Activated CD8-positive, alpha-beta memory T cell treated with anti-CD3 and anti-CD28 coated beads for 24 hours (primary cell): ENCODE data around the gene SPEM1.
A peak's percentile ranks its signal among the peaks of the same experiment; 100 is the strongest.

Source experiments
- DNase-seq: peaks from one replicate; pipeline ENCODE4 v3.0.0-alpha.2; 2020

The SPEM1 gene

GRCh38 chr17:7403043-7403726 is 16.9 kb upstream of the SPEM1 start:
- DNase-seq: peak; percentile 73

DNA sequence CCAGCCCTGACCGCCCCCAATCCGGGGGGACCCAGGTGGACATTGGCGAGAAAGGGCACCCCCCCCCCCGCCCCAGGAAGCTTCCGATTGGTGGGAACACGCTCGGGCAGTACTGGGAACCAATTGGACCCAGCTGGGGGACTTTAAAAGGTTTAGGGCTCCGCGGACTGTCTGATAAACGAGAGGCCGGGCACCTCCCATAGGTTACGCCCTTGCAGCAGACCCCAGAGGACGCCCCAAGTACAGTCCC is 16.5 kb upstream of the SPEM1 start:
- DNase-seq: no peak

DNA sequence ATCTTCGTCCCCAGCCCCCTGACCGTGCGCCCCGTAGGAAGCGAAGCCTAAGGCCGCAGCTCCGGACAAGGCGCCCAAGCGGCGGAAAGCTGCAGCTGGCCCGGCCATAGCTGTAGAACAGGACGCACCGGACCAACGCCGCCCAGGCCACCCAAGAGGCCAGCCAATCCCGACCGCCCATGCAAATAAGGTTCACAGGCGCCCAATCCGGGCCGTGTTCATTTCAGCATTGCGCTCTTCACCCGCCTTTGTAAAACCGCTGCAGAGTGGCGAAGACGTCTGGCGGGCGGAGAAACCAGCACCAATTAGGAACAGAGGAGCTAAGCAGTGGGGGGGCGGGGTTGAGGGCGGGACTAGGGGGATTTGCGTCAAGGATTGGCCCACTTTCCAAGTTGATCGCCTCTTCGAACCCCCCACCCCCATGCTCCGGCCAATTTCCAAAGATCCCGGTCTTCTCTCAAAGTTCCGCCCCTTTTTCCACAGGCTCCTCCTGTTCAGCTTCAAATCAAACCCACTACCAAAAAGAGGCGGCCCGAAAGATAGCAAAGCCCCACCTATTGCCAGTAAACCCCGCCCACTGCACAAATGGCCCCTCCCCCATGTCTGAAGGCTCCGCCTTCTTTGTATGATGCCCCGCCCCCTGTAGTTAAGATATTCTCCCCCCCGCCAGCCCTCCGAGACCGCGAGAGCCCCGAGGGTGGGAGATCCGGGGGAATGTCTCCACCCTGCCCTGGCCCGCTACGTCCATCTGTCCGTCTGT is 16.0 kb upstream of the SPEM1 start, which contains the start of gene TMEM256:
TMEM256 (minus strand) TSS at position 121 of the 760 bp plus-strand sequence; CDS start at position 108, 13 bp downstream.
- DNase-seq: peak; percentile 96

- DNase-seq: no peak
Measured at GRCh38 chr17:7404737-7405349, 15.3 kb upstream of the SPEM1 start.

- no peak for DNase-seq
Measured at GRCh38 chr17:7405350-7406234, 14.5 kb upstream of the SPEM1 start.

GRCh38 chr17:7406235-7406825 is 13.8 kb upstream of the SPEM1 start:
- DNase-seq: no peak

GRCh38 chr17:7407082-7407481 is 13.0 kb upstream of the SPEM1 start:
- no peak for DNase-seq

- DNase-seq: no peak
Measured at GRCh38 chr17:7407485-7408251, 12.5 kb upstream of the SPEM1 start, which contains the start of gene NLGN2. Gene NLGN2, plus strand, starts transcription at chr17:7407845. Its CDS starts 411 bp downstream, at chr17:7408256.

- DNase-seq: peak; percentile 72
Measured at GRCh38 chr17:7408252-7408727, 11.8 kb upstream of the SPEM1 start.

DNA sequence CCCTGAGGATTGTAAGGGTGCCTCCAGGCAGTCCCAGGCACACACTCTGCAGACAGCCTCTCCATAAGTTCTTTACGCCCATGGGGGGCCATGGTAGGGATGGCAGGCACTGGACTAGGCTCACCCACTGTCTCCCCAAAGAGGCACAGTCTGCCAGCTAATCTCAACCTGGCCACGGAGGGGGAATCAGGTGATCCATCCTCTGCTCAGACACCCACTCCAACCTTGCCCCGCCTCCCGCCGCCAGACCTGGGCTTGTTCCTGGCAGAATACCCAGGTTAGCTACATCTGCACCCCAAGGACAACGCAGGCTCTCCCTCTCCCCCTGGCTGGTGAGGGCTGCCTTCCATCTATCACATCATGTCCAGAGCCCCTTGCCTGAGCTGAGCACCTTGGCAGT is 11.3 kb upstream of the SPEM1 start:
- DNase-seq: no peak

DNA sequence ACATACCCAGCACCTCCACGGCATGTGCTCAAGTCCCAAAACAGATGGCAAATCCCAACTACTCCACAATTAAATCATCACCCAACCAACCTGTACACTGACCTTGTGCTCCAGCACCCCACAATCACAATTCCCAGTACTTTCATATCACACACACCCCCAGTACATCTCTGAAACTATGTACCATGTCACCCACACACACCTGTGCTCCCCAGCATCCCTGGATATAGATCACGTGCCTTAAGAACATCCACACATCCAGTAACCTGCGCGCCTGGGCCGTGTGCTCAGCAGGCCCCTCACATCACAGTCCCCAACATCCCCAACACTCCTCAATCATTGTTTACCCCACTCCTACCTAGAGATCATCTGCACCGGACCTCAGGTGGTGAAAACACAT is 10.4 kb upstream of the SPEM1 start:
- DNase-seq: no peak

GRCh38 chr17:7410634-7411426 is 9.3 kb upstream of the SPEM1 start:
- DNase-seq: no peak

GRCh38 chr17:7411427-7411750 is 8.7 kb upstream of the SPEM1 start:
- no peak for DNase-seq

GRCh38 chr17:7413346-7413985 is 6.7 kb upstream of the SPEM1 start:
- no peak for DNase-seq

- no peak for DNase-seq
Measured at GRCh38 chr17:7414837-7415236, 5.3 kb upstream of the SPEM1 start.

DNA sequence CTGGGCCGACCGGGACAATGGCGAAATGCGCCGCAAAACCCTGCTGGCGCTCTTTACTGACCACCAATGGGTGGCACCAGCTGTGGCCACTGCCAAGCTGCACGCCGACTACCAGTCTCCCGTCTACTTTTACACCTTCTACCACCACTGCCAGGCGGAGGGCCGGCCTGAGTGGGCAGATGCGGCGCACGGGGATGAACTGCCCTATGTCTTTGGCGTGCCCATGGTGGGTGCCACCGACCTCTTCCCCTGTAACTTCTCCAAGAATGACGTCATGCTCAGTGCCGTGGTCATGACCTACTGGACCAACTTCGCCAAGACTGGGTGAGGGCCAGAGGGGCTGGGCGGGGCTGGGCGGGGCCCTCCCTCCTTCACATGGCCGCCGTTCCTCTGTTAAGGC is 4.3 kb upstream of the SPEM1 start:
- no peak for DNase-seq

DNA sequence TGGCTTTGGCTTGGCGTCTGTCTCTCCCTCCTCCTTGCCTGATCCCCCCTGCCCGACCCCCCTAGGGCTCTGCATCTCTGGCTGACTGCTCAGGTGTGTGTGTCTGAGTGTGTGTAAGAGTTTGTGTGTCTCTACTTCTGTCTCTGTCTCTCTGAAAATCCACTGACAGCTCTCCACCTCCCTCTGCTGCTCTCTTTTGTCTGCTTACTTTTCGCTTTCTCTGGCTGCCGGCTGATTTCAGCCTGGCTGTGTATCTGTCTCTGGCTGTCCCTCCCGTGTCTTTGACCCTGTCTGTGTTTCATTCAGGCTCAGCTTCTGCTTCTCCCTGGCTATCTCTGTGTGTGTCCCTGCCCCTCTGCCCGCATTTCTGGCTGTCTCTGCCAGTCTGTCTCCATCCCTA is 3.8 kb upstream of the SPEM1 start:
- no peak for DNase-seq

DNA sequence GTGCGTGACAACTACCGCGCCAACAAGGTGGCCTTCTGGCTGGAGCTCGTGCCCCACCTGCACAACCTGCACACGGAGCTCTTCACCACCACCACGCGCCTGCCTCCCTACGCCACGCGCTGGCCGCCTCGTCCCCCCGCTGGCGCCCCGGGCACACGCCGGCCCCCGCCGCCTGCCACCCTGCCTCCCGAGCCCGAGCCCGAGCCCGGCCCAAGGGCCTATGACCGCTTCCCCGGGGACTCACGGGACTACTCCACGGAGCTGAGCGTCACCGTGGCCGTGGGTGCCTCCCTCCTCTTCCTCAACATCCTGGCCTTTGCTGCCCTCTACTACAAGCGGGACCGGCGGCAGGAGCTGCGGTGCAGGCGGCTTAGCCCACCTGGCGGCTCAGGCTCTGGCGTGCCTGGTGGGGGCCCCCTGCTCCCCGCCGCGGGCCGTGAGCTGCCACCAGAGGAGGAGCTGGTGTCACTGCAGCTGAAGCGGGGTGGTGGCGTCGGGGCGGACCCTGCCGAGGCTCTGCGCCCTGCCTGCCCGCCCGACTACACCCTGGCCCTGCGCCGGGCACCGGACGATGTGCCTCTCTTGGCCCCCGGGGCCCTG is 3.0 kb upstream of the SPEM1 start:
- DNase-seq: no peak

DNA sequence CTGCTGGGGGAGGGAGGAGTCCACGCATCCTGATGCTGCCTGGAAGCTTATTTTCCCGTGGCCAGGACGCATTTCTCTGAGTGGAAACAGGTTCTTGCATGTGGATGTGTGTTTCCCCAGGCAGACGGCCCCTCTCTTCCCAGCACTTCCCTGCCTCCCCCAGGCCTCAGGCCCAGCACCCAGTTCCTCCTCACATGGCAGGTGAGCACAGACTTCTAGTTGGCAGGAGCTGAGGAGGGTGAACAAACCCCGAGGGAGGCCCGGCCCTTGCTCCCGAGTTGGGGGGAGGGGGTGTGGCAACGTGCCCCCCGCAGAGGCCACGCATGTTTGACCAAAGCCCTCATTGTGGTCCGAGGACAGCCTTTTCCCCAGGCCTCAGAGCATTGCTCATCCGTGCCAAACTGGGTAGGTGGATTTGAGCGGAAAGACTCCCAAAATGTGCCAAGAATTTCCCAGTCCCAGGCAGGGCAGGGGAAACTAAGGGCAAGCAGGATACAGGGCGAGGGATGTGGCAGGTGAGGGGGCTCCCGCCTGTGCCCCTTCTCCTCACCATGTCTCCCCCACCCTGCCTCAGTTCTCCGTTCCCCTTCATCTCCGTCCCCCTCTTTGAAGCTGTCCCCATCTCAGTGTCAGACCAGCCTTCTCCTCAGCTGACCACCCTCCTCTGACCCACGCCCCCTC is 1.5 kb upstream of the SPEM1 start:
- no peak for DNase-seq

DNA sequence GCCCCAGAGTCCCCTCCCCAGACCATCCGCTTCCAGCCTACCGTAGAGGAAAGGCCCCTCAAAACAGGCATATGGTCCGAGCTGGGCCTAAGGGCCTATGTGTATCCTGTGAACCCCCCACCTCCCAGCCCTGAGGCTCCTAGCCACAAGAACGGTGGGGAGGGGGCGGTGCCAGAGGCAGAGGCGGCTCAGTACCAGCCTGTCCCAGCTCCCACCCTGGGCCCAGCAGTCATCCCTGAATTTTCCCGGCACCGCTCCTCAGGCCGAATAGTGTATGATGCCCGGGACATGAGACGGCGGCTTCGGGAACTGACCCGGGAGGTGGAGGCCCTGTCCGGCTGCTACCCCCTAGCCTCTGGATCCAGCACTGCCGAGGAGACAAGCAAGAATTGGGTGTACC is 1.1 kb downstream of the SPEM1 start:
- no peak for DNase-seq
